Left renal pelvis (tissue), 4 donors: ENCODE data around the gene PPIF. TPM values are rescaled to one million over a fixed set of nuclear protein-coding genes. Genes with fewer than 3 reads are reported as not detected.

Source experiments
- DNase-seq, 4 donors: peaks; one replicate each; pipeline ENCODE4 v3.0.0-alpha.2; 2013; ENCODE audit warnings: low read depth in 4 of 4, low spot score in 3 of 4
- polyA plus RNA-seq, 4 donors: library from polyadenylated mRNA; unstranded; fragments of 120-200 nt; gene quantifications; one replicate each; pipeline ENCODE4 v1.2.1, GENCODE V29; 2013; ENCODE audit not compliant: insufficient read length in 4 of 4

Gene PPIF
- polyA plus RNA-seq, 4 donors = 27.4 to 71.7 (median 59.5) TPM

GRCh38 chr10:79398642-79399041 lies 51.4 kb downstream of the PPIF start:
- no peak for DNase-seq

- peak; percentile 57 to 70 (median 64) for DNase-seq
These were observed 52.1 kb downstream of the PPIF start for GRCh38 chr10:79399223-79399831.

- no peak for DNase-seq
These were observed 53.1 kb downstream of the PPIF start for GRCh38 chr10:79400146-79401004.

- no peak for DNase-seq
These were observed 54.0 kb downstream of the PPIF start for GRCh38 chr10:79401015-79401921.

- DNase-seq = no peak
These were observed 55.3 kb downstream of the PPIF start for GRCh38 chr10:79402625-79402946.

- no peak for DNase-seq
These were observed 55.7 kb downstream of the PPIF start for GRCh38 chr10:79402951-79403350.

- DNase-seq = no peak
These were observed 56.4 kb downstream of the PPIF start for GRCh38 chr10:79403441-79404230.

GRCh38 chr10:79404231-79404609 lies 57.0 kb downstream of the PPIF start:
- no peak for DNase-seq

GRCh38 chr10:79404690-79405131 lies 57.4 kb downstream of the PPIF start:
- no peak for DNase-seq

Other genes starting within 250 kb of the PPIF start
- gene ZCCHC24, start 98.2 kb downstream of the PPIF start, polyA plus RNA-seq = 10 to 100 TPM; 21.4 to 77.0 (median 25.6) TPM
- 1 to 10 TPM in 2 of 4 donors, under 1 TPM in 2; 0.73 to 4.9 (median 1.6) TPM for gene EIF5AL1, start 165.1 kb downstream of the PPIF start, polyA plus RNA-seq
- under 1 TPM in 1 of 4 donors, not detected in 3; 0.34 TPM for gene SFTPA2, start 212.9 kb downstream of the PPIF start, polyA plus RNA-seq